Loucy (cell line): ENCODE results near the gene SLC22A1.

Experiments used
- H2AFZ ChIP-seq: fragments of 200-600 bp; sonication (generic); 2 replicates; pipeline ENCODE4 v1.6.0; 2016; ENCODE audit warnings: antibody characterized with exemption, mild to moderate bottlenecking, low read length, moderate library complexity
- H3F3A ChIP-seq: fragments of 200-600 bp; 2 replicates; pipeline ENCODE4 v1.6.0; 2016; ENCODE audit warnings: antibody characterized with exemption, low read depth, mild to moderate bottlenecking
- H3K27me3 ChIP-seq: fragments of 200-600 bp; sonication (generic); 2 replicates; pipeline ENCODE4 v1.6.1; 2014; ENCODE audit warnings: low read length, mild to moderate bottlenecking; ENCODE audit not compliant: insufficient read depth, poor library complexity, severe bottlenecking
- H3K36me3 ChIP-seq: fragments of 200-600 bp; sonication (generic); 2 replicates; pipeline ENCODE4 v1.6.1; 2016; ENCODE audit warnings: low read length; ENCODE audit not compliant: insufficient read depth
- H3K4me1 ChIP-seq: fragments of 200-600 bp; sonication (generic); 2 replicates; pipeline ENCODE4 v1.5.1; 2014; ENCODE audit warnings: low read length, mild to moderate bottlenecking; ENCODE audit not compliant: insufficient read depth, poor library complexity, severe bottlenecking
- H3K4me2 ChIP-seq: fragments of 200-600 bp; sonication (generic); 2 replicates; pipeline ENCODE4 v1.6.0; 2014; ENCODE audit warnings: antibody characterized with exemption, low read length, low read depth, mild to moderate bottlenecking; ENCODE audit not compliant: poor library complexity, severe bottlenecking
- H3K4me3 ChIP-seq: fragments of 200-600 bp; sonication (generic); 2 replicates; pipeline ENCODE4 v1.5.1; 2014; ENCODE audit warnings: low read length, mild to moderate bottlenecking, mixed read lengths; ENCODE audit not compliant: poor library complexity, severe bottlenecking
- H3K79me2 ChIP-seq: fragments of 200-600 bp; sonication (generic); 2 replicates; pipeline ENCODE4 v1.6.1; 2014; ENCODE audit warnings: low read length; ENCODE audit not compliant: insufficient read depth
- H3K9ac ChIP-seq: fragments of 200-600 bp; sonication (generic); 2 replicates; pipeline ENCODE4 v1.6.0; 2014; ENCODE audit warnings: mild to moderate bottlenecking, low read depth, low read length, moderate library complexity; ENCODE audit not compliant: poor library complexity, severe bottlenecking
- H3K9me2 ChIP-seq: fragments of 200-600 bp; sonication (generic); replicated peaks from 2 replicates; pipeline ENCODE4 v1.6.1; 2016; ENCODE audit warnings: low read depth, low read length, mixed read lengths
- H3K9me3 ChIP-seq: fragments of 200-600 bp; sonication (generic); 2 replicates; pipeline ENCODE4 v1.6.1; 2014; ENCODE audit warnings: mild to moderate bottlenecking, antibody characterized with exemption, low read length, low read depth; ENCODE audit not compliant: insufficient read depth
- H4K20me1 ChIP-seq: fragments of 200-600 bp; sonication (generic); 2 replicates; pipeline ENCODE4 v1.6.0; 2014; ENCODE audit warnings: antibody characterized with exemption, low read length, mild to moderate bottlenecking; ENCODE audit not compliant: insufficient read depth, poor library complexity, severe bottlenecking
- CTCF ChIP-seq: fragments of 200-600 bp; sonication (generic); conservative IDR thresholded peaks from 2 replicates; pipeline ENCODE4 v1.5.1; 2014; ENCODE audit warnings: mild to moderate bottlenecking, antibody characterized with exemption, low read length
- EZH2phosphoT487 ChIP-seq: fragments of 200-600 bp; IDR thresholded peaks from 2 replicates; pipeline ENCODE4 v1.6.1; 2018; ENCODE audit warnings: antibody characterized with exemption, mild to moderate bottlenecking, moderate library complexity, borderline replicate concordance

The SLC22A1 gene

GRCh38 chr6:160128125-160128683, 6.6 kb downstream of the SLC22A1 start:
- Histone ChIP-seq H3K27me3 (no peaks in the 10 kb centered on the region), H2AFZ (no peak overlapping the region), H3K9me3 (no peaks in the 10 kb centered on the region; the same call in 1 of the 2 replicates), H3K36me3 (no peaks in the 10 kb centered on the region), H3K9ac (no peak overlapping the region), H4K20me1 (no peaks in the 10 kb centered on the region), H3K79me2 (no peaks in the 10 kb centered on the region), H3F3A (no peaks in the 10 kb centered on the region), H3K4me3 (no peak overlapping the region), H3K4me1 (no peaks in the 10 kb centered on the region), H3K9me2 (no peaks in the 10 kb centered on the region), H3K4me2 (no peak overlapping the region)
- TF ChIP-seq EZH2phosphoT487: no peak
- no peak for TF ChIP-seq CTCF

- H3K27me3 ChIP-seq: no peaks in the 10 kb centered on the region
- H3K4me3 ChIP-seq: no peak overlapping the region
- H3K9ac ChIP-seq: no peak overlapping the region
- H4K20me1 ChIP-seq: no peaks in the 10 kb centered on the region
- no peaks in the 10 kb centered on the region for H3K9me2 ChIP-seq
- no peaks in the 10 kb centered on the region for H3F3A ChIP-seq
- TF ChIP-seq CTCF (no peak), EZH2phosphoT487 (no peak)
- H3K4me2 ChIP-seq: no peak overlapping the region
- no peaks in the 10 kb centered on the region for H3K4me1 ChIP-seq
- H3K36me3 ChIP-seq: no peaks in the 10 kb centered on the region
- H3K9me3 ChIP-seq: no peaks in the 10 kb centered on the region; the same call in 1 of the 2 replicates
- H2AFZ ChIP-seq: no peak overlapping the region
- no peaks in the 10 kb centered on the region for H3K79me2 ChIP-seq
These were observed 7.4 kb downstream of the SLC22A1 start for GRCh38 chr6:160128879-160129516.

- Histone ChIP-seq H3K36me3 (no peaks in the 10 kb centered on the region), H3F3A (no peaks in the 10 kb centered on the region), H4K20me1 (no peaks in the 10 kb centered on the region), H3K9me2 (no peaks in the 10 kb centered on the region), H3K4me3 (no peak overlapping the region), H3K79me2 (no peaks in the 10 kb centered on the region), H3K27me3 (no peaks in the 10 kb centered on the region), H3K4me1 (no peaks in the 10 kb centered on the region), H3K9ac (no peak overlapping the region), H3K9me3 (no peaks in the 10 kb centered on the region; the same call in 1 of the 2 replicates), H3K4me2 (no peak overlapping the region), H2AFZ (no peak overlapping the region)
- no peak for TF ChIP-seq EZH2phosphoT487
- TF ChIP-seq CTCF: no peak
These were observed 8.4 kb downstream of the SLC22A1 start for GRCh38 chr6:160129881-160130615.
